GM23338 (cell line): ENCODE data around the gene NKAIN2. TPM values are rescaled to one million over a fixed set of nuclear protein-coding genes. Genes with fewer than 3 reads are reported as not detected.

Experiments
- ATAC-seq: fragments of 200-7000 bp; cut with Tn5 transposase; 3 replicates; pipeline ENCODE4 v1.9.1; 2020
- DNase-seq: peaks from one replicate; pipeline ENCODE4 v3.0.0-alpha.2; 2015; ENCODE audit warnings: low spot score
- H2AFZ ChIP-seq: fragments of 200-600 bp; sonication (generic); 2 replicates; pipeline ENCODE4 v1.8.0; 2016; ENCODE audit warnings: antibody characterized with exemption, mild to moderate bottlenecking, moderate library complexity
- H3F3A ChIP-seq: fragments of 200-600 bp; sonication (generic); replicated peaks from 2 replicates; pipeline ENCODE4 v1.8.0; 2017; ENCODE audit warnings: antibody characterized with exemption, mixed run types, low read depth
- H3K27ac ChIP-seq: fragments of 200-600 bp; sonication (generic); 2 replicates; pipeline ENCODE4 v1.6.1; 2016; ENCODE audit warnings: low read depth
- H3K27me3 ChIP-seq: fragments of 200-600 bp; sonication (generic); 2 replicates; pipeline ENCODE4 v1.8.0; 2016; ENCODE audit warnings: mild to moderate bottlenecking, mixed run types, moderate library complexity; ENCODE audit not compliant: insufficient read depth
- H3K36me3 ChIP-seq: fragments of 200-600 bp; sonication (generic); 2 replicates; pipeline ENCODE4 v1.8.0; 2016; ENCODE audit warnings: mild to moderate bottlenecking; ENCODE audit not compliant: insufficient read depth
- H3K4me1 ChIP-seq: fragments of 200-600 bp; sonication (generic); 2 replicates; pipeline ENCODE4 v1.8.0; 2016; ENCODE audit warnings: mild to moderate bottlenecking, moderate library complexity; ENCODE audit not compliant: insufficient read depth
- H3K4me2 ChIP-seq: fragments of 200-600 bp; sonication (generic); 2 replicates; pipeline ENCODE4 v1.7.1; 2017; ENCODE audit warnings: mixed run types
- H3K4me3 ChIP-seq: fragments of 200-600 bp; sonication (generic); 2 replicates; pipeline ENCODE4 v1.6.1; 2016; ENCODE audit warnings: mixed run types
- H3K79me2 ChIP-seq: fragments of 200-600 bp; sonication (generic); replicated peaks from 2 replicates; pipeline ENCODE4 v1.8.0; 2017; ENCODE audit warnings: mild to moderate bottlenecking; ENCODE audit not compliant: insufficient read depth
- H3K9me2 ChIP-seq: fragments of 200-600 bp; sonication (generic); 2 replicates; pipeline ENCODE4 v1.8.0; 2017; ENCODE audit not compliant: insufficient read depth
- H4K20me1 ChIP-seq: fragments of 200-600 bp; sonication (generic); replicated peaks from 2 replicates; pipeline ENCODE4 v1.8.0; 2017; ENCODE audit warnings: mild to moderate bottlenecking; ENCODE audit not compliant: insufficient read depth
- H3K27ac Mint-ChIP-seq: 2 replicates; pipeline ENCODE4 v1.8.0; 2020; ENCODE audit warnings: inconsistent platforms, mild to moderate bottlenecking, moderate library complexity, mixed read lengths
- H3K27me3 Mint-ChIP-seq: 3 replicates; pipeline ENCODE4 v1.8.0; 2022; ENCODE audit warnings: low read depth, mild to moderate bottlenecking, moderate library complexity, mixed read lengths, inconsistent platforms; ENCODE audit not compliant: insufficient read depth, poor library complexity
- H3K36me3 Mint-ChIP-seq: 3 replicates; pipeline ENCODE4 v1.8.0; 2021; ENCODE audit warnings: low read depth, mild to moderate bottlenecking, inconsistent platforms, moderate library complexity, mixed read lengths
- H3K4me1 Mint-ChIP-seq: 3 replicates; pipeline ENCODE4 v1.8.0; 2020; ENCODE audit warnings: mild to moderate bottlenecking, inconsistent platforms, mixed read lengths
- H3K4me3 Mint-ChIP-seq: 3 replicates; pipeline ENCODE4 v1.8.0; 2021; ENCODE audit warnings: moderate library complexity, mild to moderate bottlenecking, inconsistent platforms, mixed read lengths
- H3K9me3 Mint-ChIP-seq: 3 replicates; pipeline ENCODE4 v1.8.0; 2020; ENCODE audit warnings: moderate library complexity, mild to moderate bottlenecking, inconsistent platforms, mixed read lengths
- CREB1 ChIP-seq: fragments of 250-450 bp; sonication (Bioruptor Pico); IDR thresholded peaks from 2 replicates; pipeline ENCODE4 v1.5.0; 2020; ENCODE audit warnings: low read depth, mild to moderate bottlenecking, moderate library complexity
- EZH2 ChIP-seq: fragments of 200-600 bp; sonication (generic); IDR thresholded peaks from one replicate; pipeline ENCODE4 v1.8.0; 2017; ENCODE audit warnings: antibody characterized with exemption, mild to moderate bottlenecking, low read depth; ENCODE audit not compliant: unreplicated experiment
- EZH2phosphoT487 ChIP-seq: fragments of 200-600 bp; sonication (generic); IDR thresholded peaks from one replicate; pipeline ENCODE4 v1.8.1; 2018; ENCODE audit warnings: antibody characterized with exemption; ENCODE audit not compliant: unreplicated experiment
- JUNB ChIP-seq: IDR thresholded peaks from one replicate; pipeline ENCODE4 v1.6.1; 2016; ENCODE audit warnings: antibody characterized with exemption; ENCODE audit not compliant: unreplicated experiment
- NANOG ChIP-seq: IDR thresholded peaks from 2 replicates; pipeline ENCODE4 v1.6.1; 2016; ENCODE audit warnings: antibody characterized with exemption, borderline replicate concordance
- POLR2AphosphoS5 ChIP-seq: IDR thresholded peaks from 2 replicates; pipeline ENCODE4 v1.6.1; 2016; ENCODE audit warnings: antibody characterized with exemption, low read depth
- STAT1 ChIP-seq: IDR thresholded peaks from one replicate; pipeline ENCODE4 v1.6.1; 2016; ENCODE audit warnings: antibody characterized with exemption; ENCODE audit not compliant: unreplicated experiment
- ZNF114 ChIP-seq: fragments of 250-450 bp; sonication (Bioruptor Pico); IDR thresholded peaks from 2 replicates; pipeline ENCODE4 v1.5.0; 2020; ENCODE audit warnings: mild to moderate bottlenecking, moderate library complexity
- ZNF331 ChIP-seq: fragments of 250-450 bp; sonication (Bioruptor Pico); IDR thresholded peaks from 2 replicates; pipeline ENCODE4 v1.5.0; 2020; ENCODE audit warnings: low read depth, mild to moderate bottlenecking, moderate library complexity
- ZNF462 ChIP-seq: fragments of 250-450 bp; sonication (Bioruptor Pico); IDR thresholded peaks from 2 replicates; pipeline ENCODE4 v1.5.0; 2020; ENCODE audit warnings: mild to moderate bottlenecking, moderate library complexity
- polyA plus RNA-seq: library from polyadenylated mRNA; unstranded; fragments of >200 nt; fragmentation: Nextera tagmentation; extraction: Ambion mirVana; gene quantifications from 2 replicates; pipeline ENCODE4 v1.2.1, GENCODE V29; 2016
- total RNA-seq: library from RNA; depleted of rRNA; stranded (reverse); fragments of >200 nt; shearing (Covaris generic); gene quantifications from 2 replicates; pipeline ENCODE4 v1.2.3, GENCODE V29; 2014
- TF ChIP-seq, protein P1 (sequence below): IDR thresholded peaks from one replicate; pipeline ENCODE4 v1.6.1; 2018; ENCODE audit warnings: antibody characterized with exemption; ENCODE audit not compliant: unreplicated experiment
- TF ChIP-seq, protein P2 (sequence below): IDR thresholded peaks from 2 replicates; pipeline ENCODE4 v1.6.1; 2016; ENCODE audit warnings: antibody characterized with exemption
- TF ChIP-seq, protein P3 (sequence below), 2 experiments: fragments of 200-600 bp in 1 of 2; sonication (generic) in 1 of 2; conservative IDR thresholded peaks; 2 replicates each; pipeline versions ENCODE4 v1.5.1 to v1.6.1; 2016 to 2017; ENCODE audit warnings: antibody characterized with exemption in 2 of 2, low read depth in 2 of 2, mild to moderate bottlenecking in 2 of 2, moderate library complexity in 1 of 2

Gene NKAIN2
- total and polyA plus RNA-seq, 2 experiments from 2014 or later = 0.39 to 1.1 TPM

DNA sequence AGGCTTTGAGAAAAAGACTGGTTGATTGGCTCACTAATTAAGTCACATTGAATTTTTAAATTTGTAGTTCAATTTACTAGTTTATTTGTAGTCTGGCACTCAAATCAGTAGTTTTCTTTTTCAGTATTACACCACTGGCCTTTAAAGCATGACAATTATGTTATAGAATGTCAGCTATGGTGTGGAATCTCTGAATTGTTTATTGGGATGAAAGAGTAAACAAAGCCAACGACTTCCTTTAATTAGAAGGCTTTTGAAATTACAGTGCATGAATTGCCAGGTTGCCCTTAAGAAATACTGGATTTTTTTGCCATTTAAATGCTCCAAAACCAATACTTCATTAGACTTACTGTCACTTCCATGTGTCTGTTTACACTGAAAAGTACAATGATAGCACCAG, 731.6 kb downstream of the NKAIN2 start:
- no peak for ATAC-seq
- H3K36me3 ChIP-seq = no peaks in the 10 kb centered on the region
- Mint-ChIP-seq H3K4me1 (peaks cover 6% of the 10 kb centered on the region), H3K27me3 (no peaks in the 10 kb centered on the region), H3K9me3 (no peaks in the 10 kb centered on the region), H3K4me3 (no peak overlapping the region), H3K36me3 (no peaks in the 10 kb centered on the region), H3K27ac (no peak overlapping the region)
- no peak overlapping the region for H3K27ac ChIP-seq
- no peaks in the 10 kb centered on the region for H3F3A ChIP-seq
- H2AFZ ChIP-seq = no peak overlapping the region
- H3K4me1 ChIP-seq = peaks cover 8% of the 10 kb centered on the region
- H3K9me2 ChIP-seq = peaks cover 10% of the 10 kb centered on the region
- no peaks in the 10 kb centered on the region for H3K27me3 ChIP-seq
- TF ChIP-seq ZNF331 (no peak), JUNB (no peak), EZH2phosphoT487 (no peak), CREB1 (CRISPR knock-in tag) (no peak), ZNF114 (CRISPR knock-in tag) (no peak), ZNF462 (CRISPR knock-in tag) (no peak), NANOG (no peak), STAT1 (no peak), POLR2AphosphoS5 (no peak), EZH2 (no peak)
- TF ChIP-seq, protein P1, sequence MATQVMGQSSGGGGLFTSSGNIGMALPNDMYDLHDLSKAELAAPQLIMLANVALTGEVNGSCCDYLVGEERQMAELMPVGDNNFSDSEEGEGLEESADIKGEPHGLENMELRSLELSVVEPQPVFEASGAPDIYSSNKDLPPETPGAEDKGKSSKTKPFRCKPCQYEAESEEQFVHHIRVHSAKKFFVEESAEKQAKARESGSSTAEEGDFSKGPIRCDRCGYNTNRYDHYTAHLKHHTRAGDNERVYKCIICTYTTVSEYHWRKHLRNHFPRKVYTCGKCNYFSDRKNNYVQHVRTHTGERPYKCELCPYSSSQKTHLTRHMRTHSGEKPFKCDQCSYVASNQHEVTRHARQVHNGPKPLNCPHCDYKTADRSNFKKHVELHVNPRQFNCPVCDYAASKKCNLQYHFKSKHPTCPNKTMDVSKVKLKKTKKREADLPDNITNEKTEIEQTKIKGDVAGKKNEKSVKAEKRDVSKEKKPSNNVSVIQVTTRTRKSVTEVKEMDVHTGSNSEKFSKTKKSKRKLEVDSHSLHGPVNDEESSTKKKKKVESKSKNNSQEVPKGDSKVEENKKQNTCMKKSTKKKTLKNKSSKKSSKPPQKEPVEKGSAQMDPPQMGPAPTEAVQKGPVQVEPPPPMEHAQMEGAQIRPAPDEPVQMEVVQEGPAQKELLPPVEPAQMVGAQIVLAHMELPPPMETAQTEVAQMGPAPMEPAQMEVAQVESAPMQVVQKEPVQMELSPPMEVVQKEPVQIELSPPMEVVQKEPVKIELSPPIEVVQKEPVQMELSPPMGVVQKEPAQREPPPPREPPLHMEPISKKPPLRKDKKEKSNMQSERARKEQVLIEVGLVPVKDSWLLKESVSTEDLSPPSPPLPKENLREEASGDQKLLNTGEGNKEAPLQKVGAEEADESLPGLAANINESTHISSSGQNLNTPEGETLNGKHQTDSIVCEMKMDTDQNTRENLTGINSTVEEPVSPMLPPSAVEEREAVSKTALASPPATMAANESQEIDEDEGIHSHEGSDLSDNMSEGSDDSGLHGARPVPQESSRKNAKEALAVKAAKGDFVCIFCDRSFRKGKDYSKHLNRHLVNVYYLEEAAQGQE = no peak
- TF ChIP-seq, protein P2, sequence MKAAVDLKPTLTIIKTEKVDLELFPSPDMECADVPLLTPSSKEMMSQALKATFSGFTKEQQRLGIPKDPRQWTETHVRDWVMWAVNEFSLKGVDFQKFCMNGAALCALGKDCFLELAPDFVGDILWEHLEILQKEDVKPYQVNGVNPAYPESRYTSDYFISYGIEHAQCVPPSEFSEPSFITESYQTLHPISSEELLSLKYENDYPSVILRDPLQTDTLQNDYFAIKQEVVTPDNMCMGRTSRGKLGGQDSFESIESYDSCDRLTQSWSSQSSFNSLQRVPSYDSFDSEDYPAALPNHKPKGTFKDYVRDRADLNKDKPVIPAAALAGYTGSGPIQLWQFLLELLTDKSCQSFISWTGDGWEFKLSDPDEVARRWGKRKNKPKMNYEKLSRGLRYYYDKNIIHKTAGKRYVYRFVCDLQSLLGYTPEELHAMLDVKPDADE = no peak
- TF ChIP-seq, protein P3, sequence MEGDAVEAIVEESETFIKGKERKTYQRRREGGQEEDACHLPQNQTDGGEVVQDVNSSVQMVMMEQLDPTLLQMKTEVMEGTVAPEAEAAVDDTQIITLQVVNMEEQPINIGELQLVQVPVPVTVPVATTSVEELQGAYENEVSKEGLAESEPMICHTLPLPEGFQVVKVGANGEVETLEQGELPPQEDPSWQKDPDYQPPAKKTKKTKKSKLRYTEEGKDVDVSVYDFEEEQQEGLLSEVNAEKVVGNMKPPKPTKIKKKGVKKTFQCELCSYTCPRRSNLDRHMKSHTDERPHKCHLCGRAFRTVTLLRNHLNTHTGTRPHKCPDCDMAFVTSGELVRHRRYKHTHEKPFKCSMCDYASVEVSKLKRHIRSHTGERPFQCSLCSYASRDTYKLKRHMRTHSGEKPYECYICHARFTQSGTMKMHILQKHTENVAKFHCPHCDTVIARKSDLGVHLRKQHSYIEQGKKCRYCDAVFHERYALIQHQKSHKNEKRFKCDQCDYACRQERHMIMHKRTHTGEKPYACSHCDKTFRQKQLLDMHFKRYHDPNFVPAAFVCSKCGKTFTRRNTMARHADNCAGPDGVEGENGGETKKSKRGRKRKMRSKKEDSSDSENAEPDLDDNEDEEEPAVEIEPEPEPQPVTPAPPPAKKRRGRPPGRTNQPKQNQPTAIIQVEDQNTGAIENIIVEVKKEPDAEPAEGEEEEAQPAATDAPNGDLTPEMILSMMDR (conservative IDR thresholded peaks at IDR 0.05; ENCODE audit: low read depth in 2 of 2) = no peak
- peak overlapping the region; percentile 19 for H3K4me2 ChIP-seq
- no peaks in the 10 kb centered on the region for H3K79me2 ChIP-seq
- H3K4me3 ChIP-seq = no peak overlapping the region
- H4K20me1 ChIP-seq = no peaks in the 10 kb centered on the region
- DNase-seq = no peak
